Common myeloid progenitor, CD34-positive (primary cell): Measurements from ENCODE around the gene TTC7B.

Experiments used
- CTCF ChIA-PET: fragments of 350-600 bp; sonication (Branson Sonifier 250); formaldehyde crosslinking; loops from one replicate; lab custom pipeline; 2021; ENCODE audit warnings: antibody characterized with exemption; lab: Charles Lee
- POLR2A ChIA-PET: fragments of 350-600 bp; sonication (Branson Sonifier 250); formaldehyde crosslinking; loops from one replicate; lab custom pipeline; 2021; ENCODE audit warnings: antibody characterized with exemption; lab: Charles Lee
- DNase-seq, 3 donors: peaks; one replicate each; pipeline versions ENCODE4 v3.0.0 to v3.0.0-alpha.2; 2013
- H3K27ac ChIP-seq, 2 experiments: 1 replicate in 1 of 2; 2 replicates in 1 of 2; pipeline ENCODE4 v1.7.0; 2013; ENCODE audit warnings: inconsistent platforms in 2 of 2, low read length in 2 of 2, mild to moderate bottlenecking in 2 of 2, low read depth in 1 of 2, moderate library complexity in 1 of 2; ENCODE audit not compliant: severe bottlenecking in 2 of 2, insufficient read depth in 1 of 2, poor library complexity in 1 of 2
- H3K27me3 ChIP-seq, 5 experiments: replicated peaks in 2 of 5; 1 replicate in 3 of 5; 2 replicates in 2 of 5; pipeline versions ENCODE4 v1.6.1 to v1.7.0; 2013; ENCODE audit warnings: low read length in 4 of 5, mild to moderate bottlenecking in 2 of 5, moderate library complexity in 2 of 5, inconsistent platforms in 1 of 5; ENCODE audit not compliant: insufficient read depth in 5 of 5, control insufficient read depth in 4 of 5
- H3K36me3 ChIP-seq, 4 experiments: 1 replicate in 2 of 4; 2 replicates in 2 of 4; pipeline versions ENCODE4 v1.6.1 to v1.7.0; 2013; ENCODE audit warnings: low read length in 3 of 4, control low read depth in 1 of 4, mild to moderate bottlenecking in 1 of 4; ENCODE audit not compliant: control insufficient read depth in 4 of 4, insufficient read depth in 4 of 4
- H3K4me1 ChIP-seq, 4 experiments: 1 replicate in 3 of 4; 2 replicates in 1 of 4; pipeline versions ENCODE4 v1.6.1 to v1.7.1; 2013; ENCODE audit warnings: low read length in 3 of 4, mild to moderate bottlenecking in 3 of 4, control low read depth in 1 of 4, inconsistent platforms in 1 of 4, moderate library complexity in 1 of 4; ENCODE audit not compliant: control insufficient read depth in 4 of 4, insufficient read depth in 4 of 4; ENCODE audit errors: control extremely low read depth in 1 of 4
- H3K4me3 ChIP-seq, 7 experiments: 1 replicate in 4 of 7; 2 replicates in 3 of 7; pipeline versions ENCODE4 v1.5.1 to v1.7.0; 2013; ENCODE audit warnings: mild to moderate bottlenecking in 7 of 7, low read length in 6 of 7, moderate library complexity in 6 of 7, inconsistent platforms in 2 of 7, low read depth in 2 of 7, control low read depth in 1 of 7; ENCODE audit not compliant: insufficient read depth in 4 of 7, control insufficient read depth in 1 of 7; ENCODE audit errors: extremely low read depth in 1 of 7
- H3K9me3 ChIP-seq, 5 experiments: 1 replicate in 4 of 5; 2 replicates in 1 of 5; pipeline versions ENCODE4 v1.6.1 to v1.7.1; 2013; ENCODE audit warnings: low read length in 4 of 5, mild to moderate bottlenecking in 2 of 5, inconsistent platforms in 1 of 5, low read depth in 1 of 5, moderate library complexity in 1 of 5; ENCODE audit not compliant: control insufficient read depth in 4 of 5, insufficient read depth in 2 of 5; ENCODE audit errors: control extremely low read depth in 1 of 5
- WGBS: methylation state at CpG from one replicate; pipeline ENCODE4 v1.1.5; 2013; ENCODE audit not compliant: insufficient coverage; 5-methylcytosine and 5-hydroxymethylcytosine counted together

The TTC7B gene

DNA sequence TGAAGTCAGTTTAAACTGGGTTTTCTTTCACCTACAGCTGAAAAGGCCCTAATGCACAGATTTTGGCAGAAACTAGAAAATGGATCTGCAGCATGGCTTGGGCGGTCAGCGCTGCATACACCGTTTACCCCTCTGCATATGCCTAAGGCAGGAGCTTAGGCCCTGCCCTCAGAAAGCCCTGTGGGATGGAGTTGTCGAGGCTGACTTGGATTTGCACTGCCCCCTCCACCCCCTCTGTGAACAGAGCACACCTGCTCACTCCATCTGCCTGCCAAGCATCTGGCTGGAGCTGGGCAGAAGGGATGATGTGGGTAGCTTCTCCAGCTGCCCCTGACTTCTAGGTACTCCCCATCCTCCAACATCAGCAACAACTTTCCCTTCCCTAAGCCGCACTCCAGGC, 41.9 kb downstream of the TTC7B start:
- Histone ChIP-seq H3K4me3 (no peak overlapping the region), H3K27ac (no peak overlapping the region), H3K4me1 (no peaks in the 10 kb centered on the region), H3K36me3 (peaks cover 0 to 46% (median 22%) of the 10 kb centered on the region in 4 experiments), H3K9me3 (peaks cover 0 to 3% (median 0%) of the 10 kb centered on the region in 5 experiments), H3K27me3 (no peaks in the 10 kb centered on the region)
- no peak for DNase-seq
- POLR2A ChIA-PET, result no interaction called here
- CTCF ChIA-PET, result interaction anchor here (1.0 to 2.1 kb wide), 2 partner anchors 8 to 11 kb away, joined by 3 to 7 read pairs; no protein-coding TSS in a partner anchor
- 96% methylated on average over 4 of the region's 5 CpGs for WGBS

DNA sequence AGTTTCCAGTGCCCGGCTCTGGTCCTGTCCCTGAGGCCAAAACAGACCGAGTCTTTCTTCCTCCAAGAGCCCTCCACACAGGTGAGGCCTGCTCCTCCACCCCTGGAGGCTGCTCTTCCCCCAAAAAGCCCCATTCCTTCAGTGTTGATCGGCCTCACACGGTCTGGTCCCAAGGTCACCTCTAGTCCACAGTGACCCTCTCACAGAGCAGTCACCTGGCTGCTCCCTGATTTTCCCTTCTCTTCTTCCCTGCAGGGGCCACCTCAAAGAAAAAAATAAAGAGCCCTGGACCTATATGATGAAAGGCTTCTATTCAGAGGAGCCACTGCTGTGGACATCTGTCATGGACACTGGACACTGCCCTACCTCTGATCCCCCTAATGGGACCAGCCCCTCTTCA, 42.5 kb downstream of the TTC7B start:
- 100% methylated on average over 4 of the region's 4 CpGs for WGBS
- POLR2A ChIA-PET, result no interaction called here
- H3K9me3 ChIP-seq, result peaks cover 0 to 9% (median 4%) of the 10 kb centered on the region in 5 experiments

GRCh38 chr14:90773196-90773486, 43.1 kb downstream of the TTC7B start:
- Histone ChIP-seq H3K9me3 (peaks cover 3 to 13% (median 6%) of the 10 kb centered on the region in 5 experiments), H3K36me3 (peaks cover 4 to 48% (median 22%) of the 10 kb centered on the region in 4 experiments), H3K27ac (no peak overlapping the region), H3K27me3 (no peaks in the 10 kb centered on the region), H3K4me3 (no peak overlapping the region), H3K4me1 (no peaks in the 10 kb centered on the region)
- ChIA-PET POLR2A (no interaction called here), CTCF (interaction anchor here (0.8 to 6.2 kb wide), 3 partner anchors 15 to 484 kb away, joined by 3 to 43 read pairs (median 5); no protein-coding TSS in a partner anchor)
- no peak for DNase-seq
- WGBS, result no CpG with 5 or more reads among the region's 1 CpG

More for the DNA sequence above, 42.5 kb downstream of the TTC7B start:
- H3K4me1 ChIP-seq, result no peaks in the 10 kb centered on the region
- H3K27ac ChIP-seq, result no peak overlapping the region
- CTCF ChIA-PET, result interaction anchor here (1.0 to 2.1 kb wide), 3 partner anchors 9 to 15 kb away, joined by 3 to 7 read pairs (median 5); no protein-coding TSS in a partner anchor
- no peaks in the 10 kb centered on the region for H3K27me3 ChIP-seq
- H3K4me3 ChIP-seq, result no peak overlapping the region
- DNase-seq, result no peak
- H3K36me3 ChIP-seq, result peaks cover 0 to 48% (median 20%) of the 10 kb centered on the region in 4 experiments

- Histone ChIP-seq H3K27ac (no peak overlapping the region), H3K36me3 (peaks cover 11 to 52% (median 19%) of the 10 kb centered on the region in 4 experiments), H3K27me3 (no peaks in the 10 kb centered on the region), H3K4me1 (no peaks in the 10 kb centered on the region), H3K4me3 (peak overlapping the region in 1 of 7 experiments; percentile 5), H3K9me3 (peaks cover 20 to 46% (median 22%) of the 10 kb centered on the region in 5 experiments)
- CTCF ChIA-PET, result interaction anchor here (1.2 to 6.2 kb wide), 6 partner anchors 9 to 49 kb away, joined by 3 to 43 read pairs (median 4); partner anchors contain the start of gene TTC7B
- no peak for DNase-seq
- POLR2A ChIA-PET, result no interaction called here
Measured at GRCh38 chr14:90767899-90768298, 48.3 kb downstream of the TTC7B start.

GRCh38 chr14:90760591-90761316, 55.5 kb downstream of the TTC7B start:
- ChIA-PET CTCF (interaction anchor here (0.7 to 5.3 kb wide), 15 partner anchors 9 to 462 kb away, joined by 3 to 43 read pairs (median 4); no protein-coding TSS in a partner anchor), POLR2A (no interaction called here)
- Histone ChIP-seq H3K9me3 (peaks cover 4 to 17% (median 12%) of the 10 kb centered on the region in 5 experiments), H3K4me1 (peaks cover 5 to 24% (median 24%) of the 10 kb centered on the region in 4 experiments), H3K27ac (no peak overlapping the region), H3K27me3 (no peaks in the 10 kb centered on the region), H3K36me3 (peaks cover 0 to 4% (median 2%) of the 10 kb centered on the region in 4 experiments), H3K4me3 (no peak overlapping the region)
- WGBS, result 89% methylated on average over 3 of the region's 4 CpGs
- DNase-seq, result peak in 2 of 3 donors; percentile 16 to 20

GRCh38 chr14:90760078-90760444, 56.2 kb downstream of the TTC7B start:
- WGBS, result 86% methylated on average over 4 of the region's 4 CpGs

More at GRCh38 chr14:90760078-90760444, 56.2 kb downstream of the TTC7B start:
- Histone ChIP-seq H3K4me3 (no peak overlapping the region), H3K4me1 (peaks cover 5 to 24% (median 24%) of the 10 kb centered on the region in 4 experiments), H3K27ac (no peak overlapping the region), H3K9me3 (peaks cover 0 to 17% (median 12%) of the 10 kb centered on the region in 5 experiments), H3K27me3 (no peaks in the 10 kb centered on the region), H3K36me3 (peaks cover 0 to 2% (median 0%) of the 10 kb centered on the region in 4 experiments)
- ChIA-PET POLR2A (no interaction called here), CTCF (interaction anchor here (1.0 to 5.3 kb wide), 17 partner anchors 8 to 461 kb away, joined by 3 to 43 read pairs (median 4); no protein-coding TSS in a partner anchor)
- no peak for DNase-seq
